Fibroblast of mammary gland (primary cell): ENCODE results near the gene NCOA6.
"Not testable (repeated sequence)": the region's sequence is repeated elsewhere in the genome, so short reads cannot be mapped to it uniquely, and the experiment has no call there.

Experiments
- DNase-seq: peaks from one replicate; pipeline ENCODE4 v3.0.0-alpha.2; 2010; ENCODE audit warnings: low read depth
- H3K4me3 ChIP-seq: 2 replicates; pipeline ENCODE4 v1.5.1; 2011; ENCODE audit warnings: low read depth, mild to moderate bottlenecking, low read length, moderate library complexity; ENCODE audit not compliant: control insufficient read depth
- TF ChIP-seq, protein P1 (sequence below): conservative IDR thresholded peaks from 2 replicates; pipeline ENCODE4 v1.5.1; 2011; ENCODE audit warnings: low read depth, low read length, inconsistent platforms; ENCODE audit not compliant: control insufficient read depth, insufficient read depth

The NCOA6 gene

GRCh38 chr20:34732523-34732922 is 92.9 kb downstream of the NCOA6 start:
- no peak for DNase-seq
- TF ChIP-seq, protein P1, sequence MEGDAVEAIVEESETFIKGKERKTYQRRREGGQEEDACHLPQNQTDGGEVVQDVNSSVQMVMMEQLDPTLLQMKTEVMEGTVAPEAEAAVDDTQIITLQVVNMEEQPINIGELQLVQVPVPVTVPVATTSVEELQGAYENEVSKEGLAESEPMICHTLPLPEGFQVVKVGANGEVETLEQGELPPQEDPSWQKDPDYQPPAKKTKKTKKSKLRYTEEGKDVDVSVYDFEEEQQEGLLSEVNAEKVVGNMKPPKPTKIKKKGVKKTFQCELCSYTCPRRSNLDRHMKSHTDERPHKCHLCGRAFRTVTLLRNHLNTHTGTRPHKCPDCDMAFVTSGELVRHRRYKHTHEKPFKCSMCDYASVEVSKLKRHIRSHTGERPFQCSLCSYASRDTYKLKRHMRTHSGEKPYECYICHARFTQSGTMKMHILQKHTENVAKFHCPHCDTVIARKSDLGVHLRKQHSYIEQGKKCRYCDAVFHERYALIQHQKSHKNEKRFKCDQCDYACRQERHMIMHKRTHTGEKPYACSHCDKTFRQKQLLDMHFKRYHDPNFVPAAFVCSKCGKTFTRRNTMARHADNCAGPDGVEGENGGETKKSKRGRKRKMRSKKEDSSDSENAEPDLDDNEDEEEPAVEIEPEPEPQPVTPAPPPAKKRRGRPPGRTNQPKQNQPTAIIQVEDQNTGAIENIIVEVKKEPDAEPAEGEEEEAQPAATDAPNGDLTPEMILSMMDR, result no peak
- H3K4me3 ChIP-seq, result no peak overlapping the region

GRCh38 chr20:34729416-34729815 is 96.0 kb downstream of the NCOA6 start:
- no peak for DNase-seq
- TF ChIP-seq, protein P1, result no peak
- H3K4me3 ChIP-seq, result no peak overlapping the region

DNA sequence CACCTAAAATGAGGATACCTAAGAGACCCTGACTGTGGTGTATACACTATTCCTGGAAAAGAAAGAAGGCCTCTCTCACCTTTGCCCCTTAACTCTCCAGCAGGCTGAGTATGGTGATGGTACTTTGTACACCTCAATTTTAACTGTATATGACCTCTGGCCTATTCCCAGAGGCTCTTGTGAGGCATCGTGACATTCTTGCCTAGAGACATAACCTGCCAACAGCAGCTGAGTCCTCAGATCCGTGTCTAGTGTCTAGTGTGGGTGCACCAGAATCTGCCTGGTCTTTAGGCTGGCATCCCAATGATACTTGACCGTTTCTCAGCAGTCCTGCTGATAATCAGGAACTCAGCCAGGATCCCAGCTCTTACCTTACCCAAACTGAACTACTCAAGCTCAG is 101.3 kb downstream of the NCOA6 start:
- TF ChIP-seq, protein P1, result no peak
- no peak for DNase-seq
- H3K4me3 ChIP-seq, result no peak overlapping the region

GRCh38 chr20:34722560-34722959 is 102.9 kb downstream of the NCOA6 start:
- peak; percentile 14 for DNase-seq
- H3K4me3 ChIP-seq, result not testable (repeated sequence)

DNA sequence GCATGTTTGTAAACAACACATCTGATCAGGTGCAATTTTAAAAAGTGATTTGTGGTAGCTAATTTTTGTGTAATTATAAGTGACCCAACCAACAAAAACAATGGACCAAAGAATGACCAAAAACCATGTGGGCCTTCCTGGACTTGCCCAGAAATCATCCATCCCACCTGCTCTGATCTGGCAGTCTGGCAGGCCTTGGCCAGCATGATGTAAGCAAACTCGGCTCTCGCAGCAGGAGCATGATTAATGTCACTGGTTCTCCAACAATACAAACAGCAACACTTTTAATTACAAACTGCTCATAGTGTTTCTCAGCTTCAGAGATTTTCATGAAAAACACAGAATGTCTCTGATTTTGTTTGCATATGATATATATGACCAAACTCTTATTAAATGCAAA is 105.2 kb downstream of the NCOA6 start:
- H3K4me3 ChIP-seq, result no peak overlapping the region
- peak; percentile 6 for DNase-seq
- TF ChIP-seq, protein P1, result no peak

GRCh38 chr20:34719242-34720017 is 106.0 kb downstream of the NCOA6 start:
- not testable (repeated sequence) for H3K4me3 ChIP-seq, DNase-seq

GRCh38 chr20:34717230-34718095 is 108.0 kb downstream of the NCOA6 start:
- no peak overlapping the region for H3K4me3 ChIP-seq
- TF ChIP-seq, protein P1, result no peak
- DNase-seq, result no peak
